GM21529 (cell line): ENCODE data around the gene STK39.

Experiments used
- ATAC-seq: cut with Tn5 transposase; IDR thresholded peaks from one replicate; pipeline ENCODE4 v1.9.1; 2021; ENCODE audit not compliant: unreplicated experiment

STK39 gene

GRCh38 chr2:168185583-168186274 is 61.7 kb downstream of the STK39 start:
- ATAC-seq = no peak

- ATAC-seq = no peak
Measured at GRCh38 chr2:168184681-168185513, 62.5 kb downstream of the STK39 start.

GRCh38 chr2:168183308-168183997 is 63.9 kb downstream of the STK39 start:
- ATAC-seq = no peak

- no peak for ATAC-seq
Measured at GRCh38 chr2:168182550-168183249, 64.7 kb downstream of the STK39 start.

GRCh38 chr2:168181825-168182224 is 65.6 kb downstream of the STK39 start:
- ATAC-seq = no peak

GRCh38 chr2:168180914-168181313 is 66.5 kb downstream of the STK39 start:
- no peak for ATAC-seq

GRCh38 chr2:168180483-168180882 is 66.9 kb downstream of the STK39 start:
- ATAC-seq = no peak

GRCh38 chr2:168179592-168179991 is 67.8 kb downstream of the STK39 start:
- no peak for ATAC-seq

- no peak for ATAC-seq
Measured at GRCh38 chr2:168178520-168179324, 68.7 kb downstream of the STK39 start.

GRCh38 chr2:168176402-168176801 is 71.0 kb downstream of the STK39 start:
- ATAC-seq = no peak

GRCh38 chr2:168175469-168175868 is 71.9 kb downstream of the STK39 start:
- ATAC-seq = no peak

- no peak for ATAC-seq
Measured at GRCh38 chr2:168174756-168175155, 72.6 kb downstream of the STK39 start.

GRCh38 chr2:168172071-168172470 is 75.3 kb downstream of the STK39 start:
- ATAC-seq = no peak

- no peak for ATAC-seq
Measured at GRCh38 chr2:168171059-168171762, 76.2 kb downstream of the STK39 start.

- ATAC-seq = no peak
Measured at GRCh38 chr2:168169097-168169745, 78.2 kb downstream of the STK39 start.

- ATAC-seq = no peak
Measured at GRCh38 chr2:168167511-168168263, 79.7 kb downstream of the STK39 start.

GRCh38 chr2:168166902-168167510 is 80.4 kb downstream of the STK39 start:
- no peak for ATAC-seq
